Cardiac fibroblast (primary cell): ENCODE results near the gene SMYD4.
A peak's percentile ranks its signal among the peaks of the same experiment; 100 is the strongest.

Source experiments
- DNase-seq, 2 donors: peaks; one replicate each; pipeline versions ENCODE4 v3.0.0 to v3.0.0-alpha.2; 2010; ENCODE audit warnings: low read depth in 2 of 2
- H3K4me3 ChIP-seq, 2 donors: replicated peaks in 1 of 2; 1 replicate in 1 of 2; 2 replicates in 1 of 2; pipeline ENCODE4 v1.5.1; 2011; ENCODE audit warnings: low read depth in 2 of 2, low read length in 2 of 2, mild to moderate bottlenecking in 2 of 2, moderate library complexity in 1 of 2
- TF ChIP-seq, protein P1 (sequence below): IDR thresholded peaks from one replicate; pipeline ENCODE4 v1.5.1; 2011; ENCODE audit warnings: low read depth, mild to moderate bottlenecking, low read length, inconsistent platforms

SMYD4 gene

DNA sequence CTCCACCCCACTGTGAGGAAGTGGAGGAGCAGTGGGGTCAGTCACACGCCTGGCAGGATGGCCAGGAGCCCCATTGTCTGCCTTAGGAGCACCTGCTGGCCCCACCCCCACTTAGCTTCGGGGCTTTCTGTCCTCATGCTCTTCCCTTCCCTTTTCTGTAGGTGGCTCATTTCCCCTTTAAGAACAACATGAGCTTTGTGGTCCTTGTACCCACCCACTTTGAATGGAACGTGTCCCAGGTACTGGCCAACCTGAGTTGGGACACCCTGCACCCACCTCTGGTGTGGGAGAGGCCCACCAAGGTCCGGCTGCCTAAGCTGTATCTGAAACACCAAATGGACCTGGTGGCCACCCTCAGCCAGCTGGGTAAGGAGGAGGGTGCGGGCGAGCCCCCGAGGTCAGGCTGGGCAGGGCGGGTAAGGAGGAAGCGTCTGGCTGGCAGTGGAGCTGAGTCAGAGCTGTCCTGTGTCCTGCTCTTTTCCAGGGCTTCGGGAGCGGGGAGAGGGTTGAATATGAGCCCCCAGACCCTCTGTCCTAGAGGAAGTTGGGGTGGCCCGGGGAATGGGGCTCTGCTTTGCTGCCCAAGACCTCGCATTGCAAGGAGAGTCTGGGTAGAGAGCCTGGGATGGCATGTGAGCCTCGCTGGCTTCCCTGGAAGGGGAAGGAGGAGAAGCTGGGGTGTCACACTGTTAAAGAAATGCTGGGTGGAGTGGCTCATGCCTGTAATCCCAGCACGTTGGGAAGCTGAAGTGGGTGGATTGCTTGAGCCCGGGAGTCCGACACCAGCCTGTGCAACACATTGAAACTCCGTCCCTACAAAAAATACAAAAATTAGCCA, 77.1 kb downstream of the SMYD4 start:
- DNase-seq: no peak
- H3K4me3 ChIP-seq: no peak overlapping the region
- TF ChIP-seq, protein P1, sequence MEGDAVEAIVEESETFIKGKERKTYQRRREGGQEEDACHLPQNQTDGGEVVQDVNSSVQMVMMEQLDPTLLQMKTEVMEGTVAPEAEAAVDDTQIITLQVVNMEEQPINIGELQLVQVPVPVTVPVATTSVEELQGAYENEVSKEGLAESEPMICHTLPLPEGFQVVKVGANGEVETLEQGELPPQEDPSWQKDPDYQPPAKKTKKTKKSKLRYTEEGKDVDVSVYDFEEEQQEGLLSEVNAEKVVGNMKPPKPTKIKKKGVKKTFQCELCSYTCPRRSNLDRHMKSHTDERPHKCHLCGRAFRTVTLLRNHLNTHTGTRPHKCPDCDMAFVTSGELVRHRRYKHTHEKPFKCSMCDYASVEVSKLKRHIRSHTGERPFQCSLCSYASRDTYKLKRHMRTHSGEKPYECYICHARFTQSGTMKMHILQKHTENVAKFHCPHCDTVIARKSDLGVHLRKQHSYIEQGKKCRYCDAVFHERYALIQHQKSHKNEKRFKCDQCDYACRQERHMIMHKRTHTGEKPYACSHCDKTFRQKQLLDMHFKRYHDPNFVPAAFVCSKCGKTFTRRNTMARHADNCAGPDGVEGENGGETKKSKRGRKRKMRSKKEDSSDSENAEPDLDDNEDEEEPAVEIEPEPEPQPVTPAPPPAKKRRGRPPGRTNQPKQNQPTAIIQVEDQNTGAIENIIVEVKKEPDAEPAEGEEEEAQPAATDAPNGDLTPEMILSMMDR: no peak

DNA sequence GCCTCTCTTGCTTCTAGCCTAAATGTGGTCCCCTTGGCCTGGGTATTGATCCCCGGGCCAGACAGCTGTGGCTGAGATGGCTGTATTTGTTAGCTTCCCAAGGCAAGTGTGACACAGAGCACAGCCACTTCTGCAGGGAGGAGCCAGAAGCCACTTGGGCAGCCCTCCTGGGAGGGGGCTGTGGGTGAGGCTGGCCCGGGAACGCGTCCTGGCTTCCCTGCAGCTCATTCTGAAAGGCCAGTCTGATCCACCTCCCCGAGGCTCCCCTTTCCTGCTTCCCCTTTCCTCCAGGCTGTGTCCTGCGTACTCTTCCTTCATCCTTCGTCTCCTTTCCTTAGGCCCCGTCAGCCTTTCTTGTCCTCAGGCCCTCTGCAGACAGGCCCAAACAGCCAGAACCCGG, 79.1 kb downstream of the SMYD4 start:
- H3K4me3 ChIP-seq: no peak overlapping the region
- no peak for DNase-seq
- TF ChIP-seq, protein P1: no peak

DNA sequence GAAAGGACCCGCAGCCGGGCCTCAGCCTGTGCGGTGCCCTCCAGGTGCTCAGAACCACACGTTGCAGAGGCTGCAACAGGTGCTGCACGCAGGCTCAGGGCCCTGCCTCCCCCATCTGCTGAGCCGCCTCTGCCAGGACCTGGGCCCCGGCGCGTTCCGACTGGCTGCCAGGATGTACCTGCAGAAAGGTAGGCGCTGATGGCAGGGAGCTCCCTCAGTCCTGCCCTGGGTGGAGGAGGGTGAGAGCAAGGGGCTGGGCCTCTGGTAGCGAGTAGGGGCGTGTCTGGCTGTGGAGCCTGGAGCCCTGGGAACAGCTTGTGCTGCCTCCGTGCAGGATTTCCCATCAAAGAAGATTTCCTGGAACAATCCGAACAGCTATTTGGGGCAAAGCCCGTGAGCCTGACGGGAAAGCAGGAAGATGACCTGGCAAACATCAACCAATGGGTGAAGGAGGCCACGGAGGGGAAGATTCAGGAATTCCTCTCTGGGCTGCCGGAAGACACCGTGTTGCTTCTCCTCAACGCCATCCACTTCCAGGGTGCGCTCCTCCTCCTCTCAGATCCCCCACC, 82.6 kb downstream of the SMYD4 start:
- DNase-seq: peak in 1 of 2 donors; percentile 54
- TF ChIP-seq, protein P1: no peak
- H3K4me3 ChIP-seq: no peak overlapping the region

DNA sequence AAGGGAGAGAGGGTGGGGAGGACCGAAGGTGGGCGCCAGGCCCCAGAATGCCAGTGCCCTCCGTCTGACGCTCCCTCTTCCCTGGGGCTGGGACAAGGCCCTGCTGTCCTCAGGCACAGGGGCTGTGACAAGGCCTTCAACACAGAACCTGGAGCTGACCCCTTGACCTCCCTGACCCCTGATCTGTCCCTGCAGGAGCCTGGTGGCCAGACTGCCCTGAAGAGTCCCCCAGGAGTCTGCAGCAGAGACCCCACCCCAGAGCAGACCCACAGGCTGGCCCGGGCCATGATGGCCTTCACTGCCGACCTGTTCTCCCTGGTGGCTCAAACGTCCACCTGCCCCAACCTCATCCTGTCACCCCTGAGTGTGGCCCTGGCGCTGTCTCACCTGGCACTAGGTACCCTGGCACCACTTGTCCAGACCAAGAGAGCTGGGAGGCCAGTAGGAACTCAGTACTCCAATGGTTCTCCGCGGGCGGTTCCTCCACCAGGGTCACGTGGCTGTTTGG, 84.1 kb downstream of the SMYD4 start:
- no peak overlapping the region for H3K4me3 ChIP-seq
- TF ChIP-seq, protein P1: no peak
- DNase-seq: no peak

DNA sequence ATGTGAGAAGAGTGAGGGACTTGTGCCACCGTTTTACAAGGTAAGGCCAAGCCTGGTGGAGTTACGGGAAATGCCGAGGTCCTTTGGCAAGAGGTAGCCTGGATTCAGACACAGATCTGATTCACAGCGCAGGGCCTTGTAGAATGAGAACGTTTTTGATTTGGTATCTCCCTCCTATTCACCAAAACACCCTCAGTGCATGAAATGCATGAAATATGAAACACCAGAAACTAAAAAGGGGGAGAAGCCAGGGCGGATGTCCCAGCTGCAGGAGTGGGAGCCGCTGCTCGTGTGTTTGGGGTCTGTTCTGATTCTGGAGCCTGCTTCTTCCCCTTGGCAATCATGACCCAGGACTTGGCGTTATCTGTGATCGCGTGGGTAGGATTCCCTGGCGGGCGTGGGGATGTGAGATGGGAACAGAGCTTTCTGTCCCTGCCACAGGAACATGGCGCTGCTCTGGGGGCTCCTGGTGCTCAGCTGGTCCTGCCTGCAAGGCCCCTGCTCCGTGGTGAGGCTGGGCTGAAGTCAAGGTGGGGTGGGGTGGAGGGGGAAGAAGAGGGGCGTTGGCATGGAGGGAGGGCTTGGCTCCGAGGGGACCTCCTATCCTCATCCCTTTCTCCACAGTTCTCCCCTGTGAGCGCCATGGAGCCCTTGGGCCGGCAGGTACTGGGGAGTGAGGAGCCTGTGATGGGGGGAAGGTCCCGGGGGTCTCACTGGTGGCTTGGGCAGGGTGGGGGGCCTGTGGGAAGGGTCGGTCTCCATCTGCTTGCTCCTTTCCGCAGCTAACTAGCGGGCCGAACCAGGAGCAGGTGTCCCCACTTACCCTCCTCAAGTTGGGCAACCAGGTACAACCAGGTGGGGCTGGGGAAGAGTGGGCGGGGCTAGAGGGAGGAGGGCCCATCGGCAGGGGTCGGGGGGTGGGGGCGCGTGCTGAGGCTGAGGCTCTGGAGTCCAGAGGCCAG, 84.9 kb downstream of the SMYD4 start:
- TF ChIP-seq, protein P1: no peak
- H3K4me3 ChIP-seq: no peak overlapping the region

DNA sequence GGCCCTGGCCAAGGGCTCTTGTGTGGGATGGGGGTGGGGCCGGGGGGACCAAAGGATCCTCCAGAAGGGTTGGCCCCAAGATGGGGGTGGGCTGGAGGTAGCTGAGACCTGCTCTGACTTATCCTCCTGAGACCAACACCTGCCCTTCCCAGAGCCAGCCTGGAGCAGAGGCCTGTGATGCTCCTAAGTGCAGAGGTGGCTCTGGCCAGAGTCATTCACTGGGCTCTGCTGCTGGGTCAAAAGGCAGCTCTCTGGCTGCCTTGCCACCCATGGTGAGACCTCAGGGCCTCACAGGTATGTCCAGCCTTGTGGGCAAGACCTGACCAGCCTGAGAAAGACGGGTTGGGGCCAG, 86.6 kb downstream of the SMYD4 start:
- TF ChIP-seq, protein P1: no peak
- H3K4me3 ChIP-seq: no peak overlapping the region
- DNase-seq: no peak

More for the DNA sequence above, 84.9 kb downstream of the SMYD4 start:
- no peak for DNase-seq
